GM23338 (cell line): ENCODE data around the gene CFAP65.

Source experiments
- CTCF ChIP-seq, 2 experiments: fragments of 200-600 bp in 1 of 2; sonication (generic) in 1 of 2; conservative IDR thresholded peaks; 2 replicates each; pipeline versions ENCODE4 v1.5.1 to v1.6.1; 2016 to 2017; ENCODE audit warnings: antibody characterized with exemption in 2 of 2, low read depth in 2 of 2, mild to moderate bottlenecking in 2 of 2, moderate library complexity in 1 of 2
- EZH2 ChIP-seq: fragments of 200-600 bp; sonication (generic); IDR thresholded peaks from one replicate; pipeline ENCODE4 v1.8.0; 2017; ENCODE audit warnings: antibody characterized with exemption, mild to moderate bottlenecking, low read depth; ENCODE audit not compliant: unreplicated experiment
- EZH2phosphoT487 ChIP-seq: fragments of 200-600 bp; sonication (generic); IDR thresholded peaks from one replicate; pipeline ENCODE4 v1.8.1; 2018; ENCODE audit warnings: antibody characterized with exemption; ENCODE audit not compliant: unreplicated experiment
- JUNB ChIP-seq: IDR thresholded peaks from one replicate; pipeline ENCODE4 v1.6.1; 2016; ENCODE audit warnings: antibody characterized with exemption; ENCODE audit not compliant: unreplicated experiment
- POLR2AphosphoS5 ChIP-seq: IDR thresholded peaks from 2 replicates; pipeline ENCODE4 v1.6.1; 2016; ENCODE audit warnings: antibody characterized with exemption, low read depth
- STAT1 ChIP-seq: IDR thresholded peaks from one replicate; pipeline ENCODE4 v1.6.1; 2016; ENCODE audit warnings: antibody characterized with exemption; ENCODE audit not compliant: unreplicated experiment
- TF ChIP-seq, protein P1 (sequence below): IDR thresholded peaks from 2 replicates; pipeline ENCODE4 v1.6.1; 2016; ENCODE audit warnings: antibody characterized with exemption
- TF ChIP-seq, protein P2 (sequence below): IDR thresholded peaks from one replicate; pipeline ENCODE4 v1.6.1; 2018; ENCODE audit warnings: antibody characterized with exemption; ENCODE audit not compliant: unreplicated experiment

DNA sequence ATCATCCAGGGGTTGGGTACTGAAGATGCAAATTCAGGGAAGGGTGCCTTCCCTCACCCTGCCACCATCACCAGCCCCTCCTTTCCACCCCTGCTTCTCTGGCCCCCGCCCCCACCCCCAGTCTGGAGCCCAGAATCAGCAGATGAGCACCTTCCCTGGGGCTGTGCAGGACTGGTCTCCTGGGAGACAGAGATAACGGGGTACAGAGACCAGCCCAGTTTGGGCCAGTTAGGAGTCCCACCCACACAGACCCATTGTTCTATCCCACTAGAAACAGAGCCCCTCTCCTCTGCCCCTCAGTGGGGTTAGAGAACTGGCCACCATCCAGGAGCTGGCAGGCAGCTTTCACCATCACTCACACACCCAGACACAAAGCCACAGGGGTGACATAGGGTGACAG lies 43.6 kb downstream of the CFAP65 start:
- no peak for TF ChIP-seq CTCF (conservative IDR thresholded peaks at IDR 0.05; ENCODE audit: low read depth in 2 of 2)
- no peak for TF ChIP-seq EZH2phosphoT487
- TF ChIP-seq EZH2: no peak
- no peak for TF ChIP-seq POLR2AphosphoS5
- TF ChIP-seq, protein P1, sequence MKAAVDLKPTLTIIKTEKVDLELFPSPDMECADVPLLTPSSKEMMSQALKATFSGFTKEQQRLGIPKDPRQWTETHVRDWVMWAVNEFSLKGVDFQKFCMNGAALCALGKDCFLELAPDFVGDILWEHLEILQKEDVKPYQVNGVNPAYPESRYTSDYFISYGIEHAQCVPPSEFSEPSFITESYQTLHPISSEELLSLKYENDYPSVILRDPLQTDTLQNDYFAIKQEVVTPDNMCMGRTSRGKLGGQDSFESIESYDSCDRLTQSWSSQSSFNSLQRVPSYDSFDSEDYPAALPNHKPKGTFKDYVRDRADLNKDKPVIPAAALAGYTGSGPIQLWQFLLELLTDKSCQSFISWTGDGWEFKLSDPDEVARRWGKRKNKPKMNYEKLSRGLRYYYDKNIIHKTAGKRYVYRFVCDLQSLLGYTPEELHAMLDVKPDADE: no peak
- TF ChIP-seq STAT1: no peak
- TF ChIP-seq, protein P2, sequence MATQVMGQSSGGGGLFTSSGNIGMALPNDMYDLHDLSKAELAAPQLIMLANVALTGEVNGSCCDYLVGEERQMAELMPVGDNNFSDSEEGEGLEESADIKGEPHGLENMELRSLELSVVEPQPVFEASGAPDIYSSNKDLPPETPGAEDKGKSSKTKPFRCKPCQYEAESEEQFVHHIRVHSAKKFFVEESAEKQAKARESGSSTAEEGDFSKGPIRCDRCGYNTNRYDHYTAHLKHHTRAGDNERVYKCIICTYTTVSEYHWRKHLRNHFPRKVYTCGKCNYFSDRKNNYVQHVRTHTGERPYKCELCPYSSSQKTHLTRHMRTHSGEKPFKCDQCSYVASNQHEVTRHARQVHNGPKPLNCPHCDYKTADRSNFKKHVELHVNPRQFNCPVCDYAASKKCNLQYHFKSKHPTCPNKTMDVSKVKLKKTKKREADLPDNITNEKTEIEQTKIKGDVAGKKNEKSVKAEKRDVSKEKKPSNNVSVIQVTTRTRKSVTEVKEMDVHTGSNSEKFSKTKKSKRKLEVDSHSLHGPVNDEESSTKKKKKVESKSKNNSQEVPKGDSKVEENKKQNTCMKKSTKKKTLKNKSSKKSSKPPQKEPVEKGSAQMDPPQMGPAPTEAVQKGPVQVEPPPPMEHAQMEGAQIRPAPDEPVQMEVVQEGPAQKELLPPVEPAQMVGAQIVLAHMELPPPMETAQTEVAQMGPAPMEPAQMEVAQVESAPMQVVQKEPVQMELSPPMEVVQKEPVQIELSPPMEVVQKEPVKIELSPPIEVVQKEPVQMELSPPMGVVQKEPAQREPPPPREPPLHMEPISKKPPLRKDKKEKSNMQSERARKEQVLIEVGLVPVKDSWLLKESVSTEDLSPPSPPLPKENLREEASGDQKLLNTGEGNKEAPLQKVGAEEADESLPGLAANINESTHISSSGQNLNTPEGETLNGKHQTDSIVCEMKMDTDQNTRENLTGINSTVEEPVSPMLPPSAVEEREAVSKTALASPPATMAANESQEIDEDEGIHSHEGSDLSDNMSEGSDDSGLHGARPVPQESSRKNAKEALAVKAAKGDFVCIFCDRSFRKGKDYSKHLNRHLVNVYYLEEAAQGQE: no peak
- TF ChIP-seq JUNB: no peak
